ENCODE data around the gene EGFL6. TPM values are rescaled to one million over a fixed set of nuclear protein-coding genes. Genes with fewer than 3 reads are reported as not detected.
A peak's percentile ranks its signal among the peaks of the same experiment; 100 is the strongest.
"Not testable (repeated sequence)": the region's sequence is repeated elsewhere in the genome, so short reads cannot be mapped to it uniquely, and the experiment has no call there.

Gene EGFL6
- total RNA-seq, 1 experiment from 2014 or later = not detected

- Histone ChIP-seq H3K27me3 (no peaks in the 10 kb centered on the region), H3K36me3 (no peaks in the 10 kb centered on the region), H3K4me3 (no peak overlapping the region), H3K9me3 (no peaks in the 10 kb centered on the region)
- no peak for DNase-seq
These were observed 69.4 kb downstream of the EGFL6 start for GRCh38 chrX:13638826-13639225.

- DNase-seq, H3K36me3 ChIP-seq, H3K4me3 ChIP-seq, H3K27me3 ChIP-seq, H3K9me3 ChIP-seq: not testable (repeated sequence)
These were observed 72.3 kb downstream of the EGFL6 start for GRCh38 chrX:13641684-13642083.

GRCh38 chrX:13645464-13646153 lies 76.2 kb downstream of the EGFL6 start:
- DNase-seq = no peak
- no peaks in the 10 kb centered on the region for H3K36me3 ChIP-seq
- H3K9me3 ChIP-seq = no peaks in the 10 kb centered on the region
- H3K27me3 ChIP-seq = no peaks in the 10 kb centered on the region
- no peak overlapping the region for H3K4me3 ChIP-seq

- no peak overlapping the region for H3K4me3 ChIP-seq
- no peaks in the 10 kb centered on the region for H3K9me3 ChIP-seq
- no peaks in the 10 kb centered on the region for H3K36me3 ChIP-seq
- H3K27me3 ChIP-seq = no peaks in the 10 kb centered on the region
- peak; percentile 53 for DNase-seq
These were observed 76.8 kb downstream of the EGFL6 start for GRCh38 chrX:13646154-13646549.

GRCh38 chrX:13647709-13648212 lies 78.4 kb downstream of the EGFL6 start:
- H3K36me3 ChIP-seq = no peaks in the 10 kb centered on the region
- no peak overlapping the region for H3K4me3 ChIP-seq
- no peak for DNase-seq
- no peaks in the 10 kb centered on the region for H3K27me3 ChIP-seq
- H3K9me3 ChIP-seq = no peaks in the 10 kb centered on the region

GRCh38 chrX:13648336-13648735 lies 78.9 kb downstream of the EGFL6 start:
- not testable (repeated sequence) for H3K4me3 ChIP-seq, H3K9me3 ChIP-seq

GRCh38 chrX:13649838-13650237 lies 80.4 kb downstream of the EGFL6 start:
- Histone ChIP-seq H3K27me3 (no peaks in the 10 kb centered on the region), H3K36me3 (no peaks in the 10 kb centered on the region), H3K4me3 (no peak overlapping the region), H3K9me3 (no peaks in the 10 kb centered on the region)
- no peak for DNase-seq

More at GRCh38 chrX:13648336-13648735, 78.9 kb downstream of the EGFL6 start:
- DNase-seq, H3K36me3 ChIP-seq, H3K27me3 ChIP-seq: not testable (repeated sequence)

- no peaks in the 10 kb centered on the region for H3K27me3 ChIP-seq
- H3K4me3 ChIP-seq = no peak overlapping the region
- DNase-seq = no peak
- no peaks in the 10 kb centered on the region for H3K9me3 ChIP-seq
- H3K36me3 ChIP-seq = no peaks in the 10 kb centered on the region
These were observed 80.9 kb downstream of the EGFL6 start for GRCh38 chrX:13650318-13650717.

- no peak for DNase-seq
- Histone ChIP-seq H3K27me3 (no peaks in the 10 kb centered on the region), H3K4me3 (no peak overlapping the region), H3K9me3 (no peaks in the 10 kb centered on the region), H3K36me3 (no peaks in the 10 kb centered on the region)
These were observed 81.7 kb downstream of the EGFL6 start for GRCh38 chrX:13651150-13651549.

GRCh38 chrX:13652287-13652793 lies 82.9 kb downstream of the EGFL6 start:
- H3K27me3 ChIP-seq = no peaks in the 10 kb centered on the region
- peak overlapping the region; percentile 62 for H3K4me3 ChIP-seq
- H3K36me3 ChIP-seq = no peaks in the 10 kb centered on the region
- peak; percentile 34 for DNase-seq
- H3K9me3 ChIP-seq = no peaks in the 10 kb centered on the region

GRCh38 chrX:13652850-13653693 lies 83.7 kb downstream of the EGFL6 start, which contains the start of gene TCEANC:
Gene TCEANC, plus strand, starts transcription at chrX:13653141. Its CDS starts 9,368 bp downstream, at chrX:13662509.
- no peaks in the 10 kb centered on the region for H3K36me3 ChIP-seq
- no peaks in the 10 kb centered on the region for H3K9me3 ChIP-seq
- H3K27me3 ChIP-seq = no peaks in the 10 kb centered on the region
- peak; percentile 98 for DNase-seq
- peak within 1 kb of the TSS; percentile 62 for H3K4me3 ChIP-seq

- Histone ChIP-seq H3K9me3 (no peaks in the 10 kb centered on the region), H3K27me3 (no peaks in the 10 kb centered on the region), H3K4me3 (peak overlapping the region; percentile 62), H3K36me3 (no peaks in the 10 kb centered on the region)
- no peak for DNase-seq
These were observed 84.7 kb downstream of the EGFL6 start for GRCh38 chrX:13654116-13654515.

GRCh38 chrX:13655674-13656073 lies 86.3 kb downstream of the EGFL6 start:
- Histone ChIP-seq H3K27me3 (no peaks in the 10 kb centered on the region), H3K9me3 (no peaks in the 10 kb centered on the region), H3K4me3 (no peak overlapping the region), H3K36me3 (no peaks in the 10 kb centered on the region)
- no peak for DNase-seq

GRCh38 chrX:13658602-13659001 lies 89.2 kb downstream of the EGFL6 start:
- no peak for DNase-seq
- no peaks in the 10 kb centered on the region for H3K27me3 ChIP-seq
- no peaks in the 10 kb centered on the region for H3K36me3 ChIP-seq
- H3K9me3 ChIP-seq = no peaks in the 10 kb centered on the region
- H3K4me3 ChIP-seq = no peak overlapping the region

- DNase-seq = no peak
- Histone ChIP-seq H3K36me3 (no peaks in the 10 kb centered on the region), H3K27me3 (no peaks in the 10 kb centered on the region), H3K9me3 (no peaks in the 10 kb centered on the region), H3K4me3 (no peak overlapping the region)
These were observed 89.7 kb downstream of the EGFL6 start for GRCh38 chrX:13659063-13659462.

- Histone ChIP-seq H3K9me3 (no peaks in the 10 kb centered on the region), H3K36me3 (no peaks in the 10 kb centered on the region), H3K27me3 (no peaks in the 10 kb centered on the region), H3K4me3 (peak overlapping the region; percentile 31)
- DNase-seq = no peak
These were observed 92.4 kb downstream of the EGFL6 start for GRCh38 chrX:13661735-13662288.

GRCh38 chrX:13662355-13662791 lies 93.0 kb downstream of the EGFL6 start:
- Histone ChIP-seq H3K9me3 (no peaks in the 10 kb centered on the region), H3K4me3 (peak overlapping the region; percentile 31), H3K36me3 (no peaks in the 10 kb centered on the region), H3K27me3 (no peaks in the 10 kb centered on the region)
- no peak for DNase-seq

All from MG63 (cell line).